Prostate gland (tissue), 2 donors: Measurements from ENCODE around the gene ZNF74. TPM values are rescaled to one million over a fixed set of nuclear protein-coding genes. Genes with fewer than 3 reads are reported as not detected.
A peak's percentile ranks its signal among the peaks of the same experiment; 100 is the strongest.
"Not testable (repeated sequence)": the region's sequence is repeated elsewhere in the genome, so short reads cannot be mapped to it uniquely, and the experiment has no call there.

Experiments
- DNase-seq: peaks from one replicate; pipeline ENCODE4 v3.0.0-alpha.2; 2019; ENCODE audit warnings: low spot score
- H3K27ac ChIP-seq, 2 donors: fragments of 200-600 bp; sonication (generic); 2 replicates each; pipeline ENCODE4 v1.5.1; 2017 to 2019
- H3K27me3 ChIP-seq: fragments of 200-600 bp; sonication (generic); replicated peaks from 2 replicates; pipeline ENCODE4 v1.5.1; 2019; ENCODE audit not compliant: insufficient read depth
- H3K36me3 ChIP-seq, 2 donors: fragments of 200-600 bp; sonication (generic); 1 replicate in 1 of 2; 2 replicates in 1 of 2; pipeline versions ENCODE4 v1.5.1 to v1.8.1; 2017 to 2019
- H3K4me1 ChIP-seq: fragments of 200-600 bp; sonication (generic); replicated peaks from 2 replicates; pipeline ENCODE4 v1.5.1; 2019
- H3K4me3 ChIP-seq, 2 donors: fragments of 200-600 bp; sonication (generic); 2 replicates each; pipeline ENCODE4 v1.5.1; 2017 to 2019
- H3K9me3 ChIP-seq: fragments of 200-600 bp; sonication (generic); 2 replicates; pipeline ENCODE4 v1.5.1; 2017
- CTCF ChIP-seq, 4 experiments: fragments of 200-600 bp in 2 of 4; fragments of 450-650 bp in 2 of 4; sonication (generic) in 2 of 4; IDR thresholded peaks; 1 replicate in 3 of 4; 2 replicates in 1 of 4; pipeline ENCODE4 v1.5.1; 2016 to 2019; ENCODE audit warnings: antibody characterized with exemption in 4 of 4, mild to moderate bottlenecking in 2 of 4, moderate library complexity in 2 of 4
- POLR2A ChIP-seq: fragments of 450-650 bp; IDR thresholded peaks from one replicate; pipeline ENCODE4 v1.6.1; 2016; ENCODE audit warnings: antibody characterized with exemption, mild to moderate bottlenecking
- POLR2AphosphoS5 ChIP-seq: sonication (generic); formaldehyde crosslinking; IDR thresholded peaks from one replicate; pipeline ENCODE4 v1.6.1; 2017; ENCODE audit warnings: antibody characterized with exemption
- WGBS: methylation state at CpG from one replicate; pipeline ENCODE4 v1.1.5; 2018; 5-methylcytosine and 5-hydroxymethylcytosine counted together
- intact Hi-C: fragments of 100-400 bp; cut with DNase I; formaldehyde crosslinking; loops from one replicate; pipeline ENCODE4 v1.14.2; 2022
- total RNA-seq, 2 donors: library from RNA; depleted of rRNA; stranded (reverse); fragments of >200 nt; gene quantifications; one replicate each; pipeline ENCODE4 v1.1.0, GENCODE V29; 2016

ZNF74 gene
- total RNA-seq, 2 donors from 2014 or later: 17.0 to 41.6 TPM

DNA sequence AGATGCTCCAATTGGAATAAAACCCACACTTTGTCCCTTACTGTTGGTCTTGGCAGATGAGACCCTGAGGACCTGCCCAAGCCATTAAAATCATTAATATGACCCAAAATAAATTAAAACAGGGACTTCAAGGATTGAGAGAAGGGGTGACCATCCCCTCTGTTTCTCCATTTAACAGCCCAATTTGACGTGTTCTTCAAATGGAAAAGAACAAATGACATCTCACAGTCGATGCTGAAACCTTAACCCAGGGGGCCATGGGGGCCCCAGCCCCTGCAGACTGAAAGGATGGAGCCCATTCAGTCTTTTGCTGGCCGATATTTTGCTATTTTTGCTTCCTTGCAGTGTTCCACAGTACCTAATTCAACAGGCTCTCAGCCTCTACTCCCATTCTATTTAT is 20.5 kb downstream of the ZNF74 start:
- WGBS: 67% methylated on average over 3 of the region's 3 CpGs
- no peak overlapping the region for H3K27ac ChIP-seq
- no peaks in the 10 kb centered on the region for H3K36me3 ChIP-seq
- no peaks in the 10 kb centered on the region for H3K9me3 ChIP-seq
- no peak for DNase-seq
- no peak overlapping the region for H3K4me3 ChIP-seq
- H3K27me3 ChIP-seq: no peaks in the 10 kb centered on the region
- H3K4me1 ChIP-seq: no peaks in the 10 kb centered on the region
- intact Hi-C loops: loop anchor here (10.0 kb wide), 1 partner anchor 280 kb away; no protein-coding TSS in a partner anchor
- TF ChIP-seq CTCF (IDR thresholded peaks at IDR 0.05) (no peak), POLR2AphosphoS5 (no peak), POLR2A (no peak)

GRCh38 chr22:20415241-20415640 is 21.3 kb downstream of the ZNF74 start:
- not testable (repeated sequence) for H3K36me3 ChIP-seq, H3K4me1 ChIP-seq, H3K27me3 ChIP-seq, H3K27ac ChIP-seq, H3K4me3 ChIP-seq, DNase-seq, H3K9me3 ChIP-seq
- 96% methylated on average over 3 of the region's 3 CpGs for WGBS
- intact Hi-C loops: loop anchor here (5.0 to 10.0 kb wide), 2 partner anchors 82 to 280 kb away; partner anchors contain the start of gene KLHL22

DNA sequence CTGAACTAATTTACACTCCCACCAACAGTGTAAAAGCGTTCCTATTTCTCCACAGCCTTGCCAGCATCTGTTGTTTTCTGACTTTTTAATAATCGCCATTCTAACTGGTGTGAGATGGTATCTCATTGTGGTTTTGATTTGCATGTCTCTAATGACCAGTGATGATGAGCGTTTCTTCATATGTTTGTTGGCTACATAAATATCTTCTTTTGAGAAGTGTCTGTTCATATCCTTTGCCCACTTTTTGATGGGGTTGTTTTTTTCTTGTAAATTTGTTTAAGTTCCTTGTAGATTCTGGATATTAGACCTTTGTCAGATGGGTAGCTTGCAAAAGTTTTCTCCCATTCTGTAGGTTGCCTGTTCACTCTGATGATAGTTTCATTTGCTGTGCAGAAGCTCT is 21.7 kb downstream of the ZNF74 start:
- intact Hi-C loops: loop anchor here (5.0 to 10.0 kb wide), 2 partner anchors 82 to 279 kb away; partner anchors contain the start of gene KLHL22
- DNase-seq, H3K27ac ChIP-seq, H3K4me1 ChIP-seq, H3K9me3 ChIP-seq, H3K27me3 ChIP-seq, H3K36me3 ChIP-seq, H3K4me3 ChIP-seq: not testable (repeated sequence)
- WGBS: 81% methylated on average over 3 of the region's 3 CpGs

- intact Hi-C loops: loop anchor here (2.0 to 10.0 kb wide), 3 partner anchors 39 to 277 kb away; partner anchors contain the start of gene KLHL22
- H3K27ac ChIP-seq: peak overlapping the region in 1 of 2 donors; percentile 45
- 14% methylated on average over 42 of the region's 42 CpGs for WGBS
Measured at GRCh38 chr22:20418211-20418788, 24.3 kb downstream of the ZNF74 start.

DNA sequence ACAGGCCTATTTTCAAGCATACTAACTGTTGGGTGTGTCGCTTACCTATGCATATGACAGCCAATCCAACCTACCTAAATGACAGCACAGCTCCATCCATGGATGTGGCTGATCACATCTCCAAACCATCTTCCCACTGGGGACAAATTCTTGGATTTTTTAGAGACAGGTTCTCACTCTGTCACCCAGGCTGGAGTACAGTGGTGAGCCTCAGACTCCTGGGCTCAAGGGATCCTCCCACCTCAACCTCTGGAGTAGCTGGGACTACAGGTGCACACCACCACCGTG is 25.7 kb downstream of the ZNF74 start:
- DNase-seq: no peak
- H3K4me3 ChIP-seq: no peak overlapping the region
- TF ChIP-seq POLR2A (no peak), POLR2AphosphoS5 (no peak), CTCF (IDR thresholded peaks at IDR 0.05) (no peak)
- no peaks in the 10 kb centered on the region for H3K27me3 ChIP-seq
- no peaks in the 10 kb centered on the region for H3K9me3 ChIP-seq
- intact Hi-C loops: loop anchor here (2.0 to 10.0 kb wide), 3 partner anchors 37 to 275 kb away; partner anchors contain the start of gene KLHL22
- no peak overlapping the region for H3K27ac ChIP-seq
- 89% methylated on average over 2 of the region's 2 CpGs for WGBS
- H3K36me3 ChIP-seq: no peaks in the 10 kb centered on the region
- no peaks in the 10 kb centered on the region for H3K4me1 ChIP-seq

More at GRCh38 chr22:20418211-20418788, 24.3 kb downstream of the ZNF74 start:
- Histone ChIP-seq H3K9me3 (no peaks in the 10 kb centered on the region), H3K36me3 (no peaks in the 10 kb centered on the region), H3K4me3 (peak overlapping the region; percentile 10 to 24), H3K4me1 (no peaks in the 10 kb centered on the region), H3K27me3 (no peaks in the 10 kb centered on the region)
- peak; percentile 70 for DNase-seq
- peak; percentile 35 for TF ChIP-seq POLR2AphosphoS5
- peak; percentile 73 to 79 (median 74) for TF ChIP-seq CTCF (IDR thresholded peaks at IDR 0.05)
- no peak for TF ChIP-seq POLR2A

- DNase-seq: no peak
- no peak overlapping the region for H3K4me3 ChIP-seq
- no peaks in the 10 kb centered on the region for H3K9me3 ChIP-seq
- no peaks in the 10 kb centered on the region for H3K27me3 ChIP-seq
- H3K36me3 ChIP-seq: no peaks in the 10 kb centered on the region
- intact Hi-C loops: no loop called here
- TF ChIP-seq POLR2A (no peak), POLR2AphosphoS5 (no peak), CTCF (IDR thresholded peaks at IDR 0.05) (no peak)
- H3K4me1 ChIP-seq: no peaks in the 10 kb centered on the region
- 92% methylated on average over 11 of the region's 11 CpGs for WGBS
- no peak overlapping the region for H3K27ac ChIP-seq
Measured at GRCh38 chr22:20420157-20420842, 26.3 kb downstream of the ZNF74 start.
